ENCODE data around the gene MAD1L1. TPM values are rescaled to one million over a fixed set of nuclear protein-coding genes. Genes with fewer than 3 reads are reported as not detected.

MAD1L1 gene
- total and polyA plus RNA-seq, 2 of the 4 experiments (the other 2 are of a cell fraction): 29.0 to 40.9 TPM

DNA sequence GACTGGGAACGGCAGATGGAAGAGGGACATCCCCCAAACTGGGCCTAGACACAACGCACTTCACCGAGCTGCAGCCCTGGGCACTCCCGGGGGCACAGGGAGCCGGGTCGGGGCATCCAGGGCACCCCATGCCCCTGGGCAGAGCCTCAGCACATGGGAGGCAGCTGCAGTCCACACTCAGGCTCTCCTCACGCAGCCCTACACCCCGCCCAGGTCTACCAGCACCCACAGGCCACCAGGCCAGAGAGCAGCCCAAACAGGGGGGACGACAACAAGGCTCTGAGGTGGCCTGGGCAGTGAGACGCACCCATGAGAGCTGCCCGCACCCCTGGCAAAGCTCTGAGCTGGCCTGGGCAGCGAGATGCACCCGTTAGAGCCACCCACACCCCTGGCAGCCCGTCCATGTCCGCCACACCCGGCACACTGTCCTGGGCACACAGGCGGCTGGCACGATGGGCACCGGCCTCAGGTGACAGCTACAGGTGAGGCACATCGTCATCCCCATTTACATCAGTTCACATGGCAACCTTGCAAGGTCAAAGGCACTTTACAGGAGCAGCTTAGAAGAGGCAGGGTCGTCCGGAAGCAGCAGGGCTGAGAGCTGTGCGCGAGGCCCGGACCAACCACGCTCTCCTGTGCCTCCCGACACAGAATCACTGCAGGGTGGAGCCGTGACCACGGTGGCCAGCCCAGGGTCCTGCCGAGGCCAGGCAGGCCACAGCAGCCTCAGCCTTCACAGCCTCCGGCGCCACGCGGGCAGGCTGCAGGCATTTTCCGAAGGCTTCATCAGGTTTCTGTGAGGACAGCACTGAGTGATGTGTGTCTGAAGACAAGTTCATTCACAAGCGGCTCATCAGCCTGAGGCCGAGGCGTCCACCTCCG is 228.6 kb downstream of the MAD1L1 start:
- no peak for DNase-seq
- Histone ChIP-seq H3K36me3 (ENCODE audit: control insufficient read depth, insufficient read depth, low read length) (no peaks in the 10 kb centered on the region; the same call in 1 of the 2 replicates), H3K9me3 (ENCODE audit: control insufficient read depth, insufficient read depth, low read length) (no peaks in the 10 kb centered on the region), H3K4me2 (ENCODE audit: low read depth, low read length) (no peak overlapping the region), H4K20me1 (ENCODE audit: insufficient read depth, low read length) (no peaks in the 10 kb centered on the region; the same call in 1 of the 2 replicates), H2BK15ac (ENCODE audit: low read depth, low read length) (no peak overlapping the region), H3K56ac (ENCODE audit: extremely low read depth, insufficient read depth, low read length) (no peak overlapping the region), H3K4me3 (ENCODE audit: insufficient read depth, low read depth, low read length) (no peak overlapping the region), H3K9me1 (ENCODE audit: insufficient read depth, low read length) (no peaks in the 10 kb centered on the region), H4K91ac (ENCODE audit: insufficient read depth, low read depth, low read length) (no peak overlapping the region), H3K27ac (ENCODE audit: insufficient read depth, low read length) (no peak overlapping the region), H4K5ac (ENCODE audit: low read depth, low read length) (no peak overlapping the region), H3K9ac (ENCODE audit: low read depth, low read length) (no peak overlapping the region), H2AFZ (replicated peaks; ENCODE audit: low read length, poor library complexity) (no peak overlapping the region), H3K18ac (ENCODE audit: low read depth, low read length) (no peak overlapping the region), H3K23ac (ENCODE audit: low read depth, low read length) (no peak overlapping the region), H3K14ac (replicated peaks; ENCODE audit: low read depth, low read length) (no peak overlapping the region), H3K4ac (ENCODE audit: low read depth, low read length) (no peak overlapping the region), H2AK5ac (ENCODE audit: low read depth, low read length) (no peak overlapping the region), H3K79me1 (ENCODE audit: low read depth in 1 of 2, low read length in 2 of 2) (peaks cover 0 to 4% of the 10 kb centered on the region in 2 experiments; a peak in 1 of 4 replicates), H2BK5ac (ENCODE audit: low read depth, low read length, poor library complexity, severe bottlenecking) (no peak overlapping the region), H2BK120ac (ENCODE audit: low read depth, low read length) (no peak overlapping the region), H2AK9ac (replicated peaks; ENCODE audit: low read depth, low read length, poor library complexity) (peak overlapping the region; percentile 61), H4K8ac (ENCODE audit: low read depth in 2 of 2, low read length in 2 of 2) (no peak overlapping the region), H2BK20ac (ENCODE audit: low read depth, low read length) (no peak overlapping the region), H3K4me1 (ENCODE audit: control insufficient read depth, insufficient read depth, low read length) (no peaks in the 10 kb centered on the region), H3K27me3 (ENCODE audit: control insufficient read depth, insufficient read depth, low read length) (no peaks in the 10 kb centered on the region)
- dilution Hi-C loops (cut with HindIII; ENCODE audit: low sequenced_read_pairs, unreplicated experiment) (no loop called here), in situ Hi-C loops (cut with MboI; ENCODE audit: low sequenced_read_pairs) (no loop called here), intact Hi-C loops (cut with micrococcal nuclease) (no loop called here)
- ChIA-PET CTCF (no interaction called here), POLR2A (ENCODE audit: unreplicated experiment) (no interaction called here)
- BruUV-seq (replicated peaks): no TSS peak
- WGBS, 2 experiments (ENCODE audit: extremely low coverage in 2 of 2, insufficient read length in 1 of 2): 95% methylated on average over 26 of the region's 39 CpGs; no CpG with 5 or more reads in 1 of the 2 experiments
- ATAC-seq (ENCODE audit: low read depth): no peak
- no peak for TF ChIP-seq RFX5 (IDR thresholded peaks at IDR 0.05; ENCODE audit: low read depth, low read length)
